GM12878 (cell line): ENCODE results near the gene REV3L. TPM values are rescaled to one million over a fixed set of nuclear protein-coding genes. Genes with fewer than 3 reads are reported as not detected.

Experiments
- ATAC-seq: fragments of 200-7000 bp; cut with Tn5 transposase; 3 replicates; pipeline ENCODE4 v1.9.1; 2020; ENCODE audit warnings: mild to moderate bottlenecking, moderate library complexity
- BruUV-seq: library from RNA; stranded (reverse); fragments of 400-500 nt; replicated peaks from 2 replicates; lab custom pipeline; 2021; lab: Mats Ljungman, UMichigan
- CTCF ChIA-PET: fragments of 300-600 bp; sonication (Branson Sonifier 250); formaldehyde crosslinking; extraction: SDS; loops from one replicate; lab custom pipeline; 2021; ENCODE audit warnings: inconsistent platforms; lab: Yijun Ruan, JAX
- POLR2A ChIA-PET: fragments of 350-600 bp; formaldehyde crosslinking; extraction: SDS; loops from one replicate; lab custom pipeline; 2021; ENCODE audit warnings: inconsistent platforms; lab: Charles Lee
- RAD21 ChIA-PET: fragments of 300-600 bp; sonication (Branson Sonifier 250); formaldehyde crosslinking; loops from one replicate; lab custom pipeline; 2023; ENCODE audit warnings: antibody characterized with exemption; ENCODE audit not compliant: unreplicated experiment; lab: Charles Lee
- SMC1A ChIA-PET: fragments of 300-600 bp; sonication (Branson Sonifier 250); formaldehyde crosslinking; loops from one replicate; lab custom pipeline; 2023; ENCODE audit not compliant: unreplicated experiment, uncharacterized antibody; lab: Charles Lee
- DNase-seq: peaks from one replicate; pipeline ENCODE4 v3.0.0-alpha.2; 2011; ENCODE audit warnings: low read depth, low spot score
- FAIRE-seq: peaks from 3 replicates; lab custom pipeline; 2011; peaks lifted over from hg19 to GRCh38; lab: Jason Lieb, UNC
- H2AFZ ChIP-seq: 2 replicates; pipeline ENCODE4 v1.6.0; 2011; ENCODE audit warnings: low read depth, low read length, control low read depth; ENCODE audit not compliant: control insufficient read depth
- H3K27ac ChIP-seq: 2 replicates; pipeline ENCODE4 v1.5.1; 2011; ENCODE audit warnings: control low read depth; ENCODE audit not compliant: control insufficient read depth, insufficient read depth
- H3K27me3 ChIP-seq, 2 experiments: replicated peaks in 1 of 2; 2 replicates each; pipeline versions ENCODE4 v1.6.0 to v1.6.1; 2011; ENCODE audit warnings: low read length in 1 of 2; ENCODE audit not compliant: control insufficient read depth in 2 of 2, insufficient read depth in 2 of 2
- H3K36me3 ChIP-seq, 2 experiments: 2 replicates each; pipeline ENCODE4 v1.5.1; 2011; ENCODE audit warnings: low read length in 1 of 2; ENCODE audit not compliant: control insufficient read depth in 2 of 2, insufficient read depth in 2 of 2
- H3K4me1 ChIP-seq: 2 replicates; pipeline ENCODE4 v1.6.1; 2011; ENCODE audit warnings: mild to moderate bottlenecking, low read length, moderate library complexity, mixed read lengths; ENCODE audit not compliant: control insufficient read depth, insufficient read depth
- H3K4me2 ChIP-seq: 2 replicates; pipeline ENCODE4 v1.6.0; 2011; ENCODE audit warnings: control low read depth; ENCODE audit not compliant: control insufficient read depth, insufficient read depth
- H3K4me3 ChIP-seq: fragments of 200-600 bp; sonication (generic); 2 replicates; pipeline ENCODE4 v1.5.1; 2016
- H3K79me2 ChIP-seq: 2 replicates; pipeline ENCODE4 v1.6.0; 2011; ENCODE audit warnings: low read length; ENCODE audit not compliant: control insufficient read depth, insufficient read depth
- H3K9ac ChIP-seq: 2 replicates; pipeline ENCODE4 v1.8.0; 2011; ENCODE audit warnings: low read length, control low read depth, mixed read lengths; ENCODE audit not compliant: control insufficient read depth, insufficient read depth
- H3K9me3 ChIP-seq: replicated peaks from 3 replicates; pipeline ENCODE4 v1.5.1; 2011; ENCODE audit warnings: mild to moderate bottlenecking, low read length; ENCODE audit not compliant: control insufficient read depth, insufficient read depth
- H4K20me1 ChIP-seq: 2 replicates; pipeline ENCODE4 v1.6.0; 2011; ENCODE audit not compliant: control insufficient read depth, insufficient read depth
- CBFB ChIP-seq: IDR thresholded peaks from 2 replicates; pipeline ENCODE4 v1.6.1; 2016; ENCODE audit warnings: antibody characterized with exemption, low read depth
- E2F8 ChIP-seq: fragments of 450-650 bp; IDR thresholded peaks from 2 replicates; pipeline ENCODE4 v1.6.1; 2018; ENCODE audit warnings: mild to moderate bottlenecking, low read depth, moderate library complexity; ENCODE audit not compliant: partially characterized antibody
- IRF5 ChIP-seq: fragments of 450-650 bp; IDR thresholded peaks from 2 replicates; pipeline ENCODE4 v1.6.1; 2017; ENCODE audit warnings: borderline replicate concordance
- NFYB ChIP-seq: IDR thresholded peaks from 2 replicates; pipeline ENCODE4 v1.6.1; 2011; ENCODE audit warnings: low read depth, mild to moderate bottlenecking, low read length, improper control_type of control experiment, moderate library complexity; ENCODE audit not compliant: insufficient read depth
- NR2C1 ChIP-seq: fragments of 450-650 bp; IDR thresholded peaks from 2 replicates; pipeline ENCODE4 v1.6.1; 2017; ENCODE audit warnings: antibody characterized with exemption, mild to moderate bottlenecking, moderate library complexity
- POLR2A ChIP-seq: IDR thresholded peaks from 2 replicates; pipeline ENCODE4 v1.6.1; 2011; ENCODE audit warnings: low read depth, mild to moderate bottlenecking, low read length
- WGBS: methylation state at CpG from one replicate; pipeline ENCODE4 v1.1.6; 2016; ENCODE audit warnings: low lambda C conversion rate; ENCODE audit not compliant: insufficient replicate concordance, insufficient coverage; ENCODE audit errors: missing lambda C conversion rate; 5-methylcytosine and 5-hydroxymethylcytosine counted together
- in situ Hi-C: fragments of 300-500 bp; cut with MboI; formaldehyde crosslinking; loops from 9 replicates; pipeline ENCODE4 v1.14.3; 2018; ENCODE audit warnings: mixed read lengths
- intact Hi-C: fragments of 100-400 bp; cut with micrococcal nuclease; formaldehyde crosslinking; loops from one replicate; pipeline ENCODE4 v1.14.2; 2022; ENCODE audit not compliant: unreplicated experiment
- polyA plus RNA-seq, 11 experiments: library from polyadenylated mRNA; depleted of rRNA in 4 of 11; unstranded in 6 of 11; stranded (reverse) in 5 of 11; fragments of >200 nt; fragmentation: Nextera tagmentation in 4 of 11; fragmentation: Illumina TruSeq in 1 of 11; extraction: Ambion mirVana in 4 of 11; extraction: Trizol in 1 of 11; gene quantifications; 1 replicate in 1 of 11; 2 replicates in 10 of 11; pipeline versions ENCODE4 v1.2.1 to v1.2.3, GENCODE V29; 2011 to 2016; ENCODE audit warnings: inconsistent platforms in 2 of 11, missing spikeins in 2 of 11, low read depth in 1 of 11
- total RNA-seq, 4 experiments: library from RNA; depleted of rRNA in 3 of 4; stranded (reverse); fragments of >200 nt in 3 of 4; fragmentation: Illumina TruSeq in 1 of 4; extraction: Trizol in 1 of 4; gene quantifications; 2 replicates each; pipeline versions ENCODE4 v1.2.1 to v1.2.3, GENCODE V29; 2013 to 2021
- TF ChIP-seq, protein P1 (sequence below): fragments of 450-650 bp; formaldehyde crosslinking; IDR thresholded peaks from 2 replicates; pipeline ENCODE4 v1.4.0; 2020; ENCODE audit warnings: mild to moderate bottlenecking, moderate library complexity
- TF ChIP-seq, protein P2 (sequence below): fragments of 450-650 bp; IDR thresholded peaks from 2 replicates; pipeline ENCODE4 v1.6.1; 2014; ENCODE audit warnings: mild to moderate bottlenecking

Gene REV3L
- total and polyA plus RNA-seq, 10 of the 15 experiments (the other 5 are each of a cell fraction or from before 2014, with no cell fraction given) = 7.6 to 33.6 (median 21.5) TPM

DNA sequence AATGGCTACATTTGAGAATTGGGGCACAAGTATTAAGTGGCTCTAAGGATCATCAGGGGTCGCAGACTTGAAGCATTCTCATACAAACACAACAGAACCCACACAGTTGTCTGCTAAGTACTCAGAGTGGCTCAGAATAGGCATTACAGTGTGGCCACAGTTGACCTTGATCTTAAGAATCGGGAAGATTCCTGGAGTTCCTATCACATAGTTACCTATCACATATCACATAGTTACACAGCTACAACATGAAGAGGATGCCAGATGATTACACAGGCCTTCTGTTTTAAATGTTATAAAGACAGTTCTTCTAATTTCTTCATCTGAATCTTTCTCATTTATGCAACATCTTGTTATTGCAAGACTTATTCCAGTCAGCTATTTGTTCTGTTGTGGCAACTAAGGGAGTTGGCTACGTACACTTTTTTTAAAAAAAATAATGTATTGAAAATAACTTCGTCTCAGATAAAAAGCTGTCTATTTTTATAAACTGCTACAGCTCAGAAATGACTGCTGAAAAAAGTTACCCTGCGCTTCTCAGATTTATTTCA lies 129.0 kb downstream of the REV3L start:
- CTCF ChIA-PET = interaction anchor here (1.2 to 1.3 kb wide), 2 partner anchors 95 to 125 kb away, joined by 3 read pairs; a partner anchor contains a TSS
- 98% methylated on average over 5 of the region's 5 CpGs for WGBS
- ATAC-seq (no peak), FAIRE-seq (peak; percentile 18), DNase-seq (no peak)
- Histone ChIP-seq H3K27ac (no peak overlapping the region), H3K79me2 (no peaks in the 10 kb centered on the region), H3K27me3 (no peaks in the 10 kb centered on the region), H3K4me2 (no peak overlapping the region), H3K9me3 (no peaks in the 10 kb centered on the region), H3K36me3 (peaks cover 0 to 3% of the 10 kb centered on the region in 2 experiments; a peak in 2 of 4 replicates), H3K4me3 (no peak overlapping the region), H4K20me1 (no peaks in the 10 kb centered on the region), H3K9ac (no peak overlapping the region), H2AFZ (no peak overlapping the region), H3K4me1 (no peaks in the 10 kb centered on the region)
- SMC1A ChIA-PET = interaction anchor here (0.6 to 1.7 kb wide), 9 partner anchors 9 to 125 kb away, joined by 3 to 6 read pairs (median 3); no protein-coding TSS in a partner anchor
- no TSS peak for BruUV-seq
- POLR2A ChIA-PET = no interaction called here
- intact Hi-C loops = no loop called here
- in situ Hi-C loops = no loop called here
- RAD21 ChIA-PET = interaction anchor here (1.2 to 1.4 kb wide), 2 partner anchors 95 to 124 kb away, joined by 6 to 7 read pairs; a partner anchor contains a TSS
- TF ChIP-seq, protein P1, sequence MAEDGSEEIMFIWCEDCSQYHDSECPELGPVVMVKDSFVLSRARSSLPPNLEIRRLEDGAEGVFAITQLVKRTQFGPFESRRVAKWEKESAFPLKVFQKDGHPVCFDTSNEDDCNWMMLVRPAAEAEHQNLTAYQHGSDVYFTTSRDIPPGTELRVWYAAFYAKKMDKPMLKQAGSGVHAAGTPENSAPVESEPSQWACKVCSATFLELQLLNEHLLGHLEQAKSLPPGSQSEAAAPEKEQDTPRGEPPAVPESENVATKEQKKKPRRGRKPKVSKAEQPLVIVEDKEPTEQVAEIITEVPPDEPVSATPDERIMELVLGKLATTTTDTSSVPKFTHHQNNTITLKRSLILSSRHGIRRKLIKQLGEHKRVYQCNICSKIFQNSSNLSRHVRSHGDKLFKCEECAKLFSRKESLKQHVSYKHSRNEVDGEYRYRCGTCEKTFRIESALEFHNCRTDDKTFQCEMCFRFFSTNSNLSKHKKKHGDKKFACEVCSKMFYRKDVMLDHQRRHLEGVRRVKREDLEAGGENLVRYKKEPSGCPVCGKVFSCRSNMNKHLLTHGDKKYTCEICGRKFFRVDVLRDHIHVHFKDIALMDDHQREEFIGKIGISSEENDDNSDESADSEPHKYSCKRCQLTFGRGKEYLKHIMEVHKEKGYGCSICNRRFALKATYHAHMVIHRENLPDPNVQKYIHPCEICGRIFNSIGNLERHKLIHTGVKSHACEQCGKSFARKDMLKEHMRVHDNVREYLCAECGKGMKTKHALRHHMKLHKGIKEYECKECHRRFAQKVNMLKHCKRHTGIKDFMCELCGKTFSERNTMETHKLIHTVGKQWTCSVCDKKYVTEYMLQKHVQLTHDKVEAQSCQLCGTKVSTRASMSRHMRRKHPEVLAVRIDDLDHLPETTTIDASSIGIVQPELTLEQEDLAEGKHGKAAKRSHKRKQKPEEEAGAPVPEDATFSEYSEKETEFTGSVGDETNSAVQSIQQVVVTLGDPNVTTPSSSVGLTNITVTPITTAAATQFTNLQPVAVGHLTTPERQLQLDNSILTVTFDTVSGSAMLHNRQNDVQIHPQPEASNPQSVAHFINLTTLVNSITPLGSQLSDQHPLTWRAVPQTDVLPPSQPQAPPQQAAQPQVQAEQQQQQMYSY = no peak
- no peak for TF ChIP-seq IRF5
- no peak for TF ChIP-seq E2F8
- TF ChIP-seq NR2C1 = no peak
- TF ChIP-seq POLR2A = no peak
- TF ChIP-seq NFYB = no peak
- TF ChIP-seq, protein P2, sequence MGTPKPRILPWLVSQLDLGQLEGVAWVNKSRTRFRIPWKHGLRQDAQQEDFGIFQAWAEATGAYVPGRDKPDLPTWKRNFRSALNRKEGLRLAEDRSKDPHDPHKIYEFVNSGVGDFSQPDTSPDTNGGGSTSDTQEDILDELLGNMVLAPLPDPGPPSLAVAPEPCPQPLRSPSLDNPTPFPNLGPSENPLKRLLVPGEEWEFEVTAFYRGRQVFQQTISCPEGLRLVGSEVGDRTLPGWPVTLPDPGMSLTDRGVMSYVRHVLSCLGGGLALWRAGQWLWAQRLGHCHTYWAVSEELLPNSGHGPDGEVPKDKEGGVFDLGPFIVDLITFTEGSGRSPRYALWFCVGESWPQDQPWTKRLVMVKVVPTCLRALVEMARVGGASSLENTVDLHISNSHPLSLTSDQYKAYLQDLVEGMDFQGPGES = no peak
- TF ChIP-seq CBFB = no peak
